ENCODE measurements around the gene CXCR2. TPM values are rescaled to one million over a fixed set of nuclear protein-coding genes. Genes with fewer than 3 reads are reported as not detected.

CXCR2 gene
- not detected in 2 replicates for total RNA-seq

DNA sequence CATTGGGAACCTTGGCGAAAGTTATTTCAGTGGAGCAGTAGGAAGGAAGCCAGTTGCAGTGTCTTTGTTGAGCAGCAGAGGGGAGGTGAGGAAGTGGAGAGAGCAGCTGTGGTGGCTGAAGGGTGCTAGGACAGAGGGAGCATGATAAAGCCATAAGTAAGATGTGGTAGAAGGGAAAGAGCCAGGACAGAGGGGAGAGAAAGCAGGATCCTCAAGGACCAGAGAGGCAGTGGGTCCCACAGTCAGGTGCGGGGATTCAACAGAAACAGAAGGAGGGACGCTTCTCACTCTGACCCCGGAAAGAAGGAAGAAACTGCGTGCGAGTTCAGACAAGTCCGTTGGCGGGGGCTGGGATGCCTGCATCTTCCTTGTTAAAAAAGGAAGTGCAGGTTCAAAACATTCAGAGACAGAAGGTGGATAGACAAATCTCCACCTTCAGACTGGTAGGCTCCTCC lies at the start of gene CXCR2:
CXCR2 (plus strand) TSS at position 403 of the 455 bp plus-strand sequence. CDS start 8,774 bp downstream, outside the sequence.
- no peaks in the 10 kb centered on the region for H3K36me3 ChIP-seq (ENCODE audit: control insufficient read depth, insufficient read depth, low read length)
- DNase-seq (ENCODE audit: low read depth), result no peak
- TF ChIP-seq, protein P1, sequence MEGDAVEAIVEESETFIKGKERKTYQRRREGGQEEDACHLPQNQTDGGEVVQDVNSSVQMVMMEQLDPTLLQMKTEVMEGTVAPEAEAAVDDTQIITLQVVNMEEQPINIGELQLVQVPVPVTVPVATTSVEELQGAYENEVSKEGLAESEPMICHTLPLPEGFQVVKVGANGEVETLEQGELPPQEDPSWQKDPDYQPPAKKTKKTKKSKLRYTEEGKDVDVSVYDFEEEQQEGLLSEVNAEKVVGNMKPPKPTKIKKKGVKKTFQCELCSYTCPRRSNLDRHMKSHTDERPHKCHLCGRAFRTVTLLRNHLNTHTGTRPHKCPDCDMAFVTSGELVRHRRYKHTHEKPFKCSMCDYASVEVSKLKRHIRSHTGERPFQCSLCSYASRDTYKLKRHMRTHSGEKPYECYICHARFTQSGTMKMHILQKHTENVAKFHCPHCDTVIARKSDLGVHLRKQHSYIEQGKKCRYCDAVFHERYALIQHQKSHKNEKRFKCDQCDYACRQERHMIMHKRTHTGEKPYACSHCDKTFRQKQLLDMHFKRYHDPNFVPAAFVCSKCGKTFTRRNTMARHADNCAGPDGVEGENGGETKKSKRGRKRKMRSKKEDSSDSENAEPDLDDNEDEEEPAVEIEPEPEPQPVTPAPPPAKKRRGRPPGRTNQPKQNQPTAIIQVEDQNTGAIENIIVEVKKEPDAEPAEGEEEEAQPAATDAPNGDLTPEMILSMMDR (IDR thresholded peaks at IDR 0.05; ENCODE audit: insufficient read depth, low read length, poor library complexity, severe bottlenecking), result no peak
- no peak within 1 kb of the TSS for H3K4me3 ChIP-seq (ENCODE audit: low read depth, low read length)
- H3K27me3 ChIP-seq (ENCODE audit: control insufficient read depth, insufficient read depth, low read length), result peaks cover 16% of the 10 kb centered on the region

DNA sequence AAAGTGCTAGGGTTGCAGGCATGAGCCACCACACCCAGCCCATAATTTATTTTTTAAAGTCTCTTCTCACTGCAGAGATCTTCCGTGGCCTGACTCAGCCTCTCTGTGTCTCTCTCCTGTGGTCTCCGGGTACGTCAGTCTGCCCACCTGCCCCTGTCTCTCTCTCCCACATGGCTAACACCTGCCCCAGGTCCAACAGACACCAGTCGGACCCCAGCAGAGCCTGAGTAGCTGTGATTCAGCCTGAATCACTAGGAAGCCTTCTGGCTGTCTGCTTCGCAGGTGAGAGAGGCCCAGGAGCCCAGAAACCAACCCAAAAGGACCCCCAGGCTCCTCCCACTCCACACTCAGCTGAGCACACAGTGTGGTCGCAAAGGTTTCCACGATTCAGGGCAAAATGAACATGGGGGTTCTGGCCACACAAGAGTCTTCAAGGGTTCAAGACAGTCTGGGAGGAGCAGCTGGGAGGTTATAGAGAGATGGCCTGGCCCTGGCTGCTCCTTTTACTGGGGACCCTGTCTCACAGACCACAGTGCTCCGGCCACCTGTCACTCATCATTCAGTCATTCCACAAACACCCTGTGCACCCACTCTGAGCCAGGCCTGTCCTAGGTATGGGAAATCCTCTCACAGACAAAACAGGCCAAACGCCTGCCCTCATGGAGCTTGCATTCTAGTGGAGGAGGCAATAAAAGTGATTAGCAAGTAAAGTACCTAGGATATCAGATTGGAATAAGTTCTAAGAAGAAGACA lies 48.2 kb upstream of the CXCR2 start:
- Histone ChIP-seq H3K4me3 (ENCODE audit: low read depth, low read length) (no peak overlapping the region), H3K27me3 (ENCODE audit: control insufficient read depth, insufficient read depth, low read length) (no peaks in the 10 kb centered on the region), H3K36me3 (ENCODE audit: control insufficient read depth, insufficient read depth, low read length) (no peaks in the 10 kb centered on the region)
- no peak for DNase-seq (ENCODE audit: low read depth)
- TF ChIP-seq, protein P1 (IDR thresholded peaks at IDR 0.05; ENCODE audit: insufficient read depth, low read length, poor library complexity, severe bottlenecking), result no peak

DNA sequence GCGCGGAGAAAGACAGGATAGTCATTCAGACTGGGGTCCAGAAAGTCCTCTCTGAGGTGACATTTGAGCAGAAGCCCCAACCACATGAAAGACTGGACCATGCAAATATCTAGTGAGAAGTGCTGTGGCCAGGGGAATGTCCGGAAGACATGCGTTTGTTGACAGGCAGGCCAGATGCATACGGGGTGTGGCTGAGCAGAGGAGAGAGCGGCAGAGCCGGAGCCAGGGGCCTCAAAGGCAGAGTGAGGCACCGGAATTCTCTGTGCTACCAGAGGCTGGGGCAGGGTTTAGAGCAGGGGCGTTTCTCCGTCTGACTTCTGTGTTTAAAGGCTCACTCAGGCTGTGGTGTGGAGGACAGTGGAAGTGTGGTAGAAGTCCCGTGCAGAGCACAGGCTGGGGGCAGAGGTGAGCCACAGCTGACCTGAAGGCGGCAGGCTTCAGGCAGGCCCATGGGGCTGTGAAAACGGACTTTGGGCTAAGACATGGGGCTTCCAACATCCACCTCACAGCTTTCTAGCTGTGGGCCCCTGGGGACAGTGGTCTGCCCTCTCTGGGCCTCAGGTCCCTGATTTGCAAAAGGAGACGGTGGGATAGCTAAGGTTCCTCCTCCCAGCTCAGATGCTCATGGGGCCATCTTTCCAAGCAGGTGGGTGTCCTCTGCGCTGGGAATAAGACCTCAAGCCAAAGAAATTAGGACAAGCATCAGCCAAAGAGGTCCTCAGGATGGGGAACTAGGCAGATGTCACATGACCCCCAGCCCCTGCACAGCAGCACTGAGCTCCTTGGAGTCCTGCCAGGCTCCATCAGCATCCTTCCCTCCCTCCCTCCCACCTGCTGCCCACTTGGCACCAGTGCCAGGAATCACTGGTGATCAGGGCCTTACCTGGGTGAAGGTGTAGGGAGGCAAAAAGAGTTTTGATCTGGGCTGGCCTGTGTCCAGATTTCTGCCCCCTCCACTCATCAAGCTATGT lies 45.6 kb upstream of the CXCR2 start:
- no peak for DNase-seq (ENCODE audit: low read depth)
- Histone ChIP-seq H3K4me3 (ENCODE audit: low read depth, low read length) (no peak overlapping the region), H3K36me3 (ENCODE audit: control insufficient read depth, insufficient read depth, low read length) (no peaks in the 10 kb centered on the region), H3K27me3 (ENCODE audit: control insufficient read depth, insufficient read depth, low read length) (no peaks in the 10 kb centered on the region)
- TF ChIP-seq, protein P1 (IDR thresholded peaks at IDR 0.05; ENCODE audit: insufficient read depth, low read length, poor library complexity, severe bottlenecking), result no peak

DNA sequence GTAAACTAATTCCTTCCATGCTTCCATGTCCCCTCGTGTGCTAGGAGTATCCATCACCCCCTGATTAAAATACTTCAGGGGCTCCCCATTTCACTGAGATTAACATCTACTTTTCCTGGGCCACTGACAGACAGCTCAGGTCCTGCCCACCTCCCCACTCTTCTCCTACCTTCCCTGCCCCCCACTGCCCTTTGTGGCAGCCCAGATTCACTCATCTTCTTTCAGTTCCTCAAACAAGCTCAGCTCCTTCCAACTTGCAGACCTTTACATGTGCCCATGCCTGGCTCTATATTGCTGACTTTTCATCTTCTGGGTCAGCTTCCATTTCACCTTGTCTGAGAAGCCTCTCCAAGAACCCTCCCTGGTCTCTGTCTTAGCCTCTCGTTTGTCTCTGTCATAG lies 44.8 kb upstream of the CXCR2 start:
- DNase-seq (ENCODE audit: low read depth), result no peak
- H3K4me3 ChIP-seq (ENCODE audit: low read depth, low read length), result no peak overlapping the region
- H3K36me3 ChIP-seq (ENCODE audit: control insufficient read depth, insufficient read depth, low read length), result no peaks in the 10 kb centered on the region
- TF ChIP-seq, protein P1 (IDR thresholded peaks at IDR 0.05; ENCODE audit: insufficient read depth, low read length, poor library complexity, severe bottlenecking), result no peak
- no peaks in the 10 kb centered on the region for H3K27me3 ChIP-seq (ENCODE audit: control insufficient read depth, insufficient read depth, low read length)

DNA sequence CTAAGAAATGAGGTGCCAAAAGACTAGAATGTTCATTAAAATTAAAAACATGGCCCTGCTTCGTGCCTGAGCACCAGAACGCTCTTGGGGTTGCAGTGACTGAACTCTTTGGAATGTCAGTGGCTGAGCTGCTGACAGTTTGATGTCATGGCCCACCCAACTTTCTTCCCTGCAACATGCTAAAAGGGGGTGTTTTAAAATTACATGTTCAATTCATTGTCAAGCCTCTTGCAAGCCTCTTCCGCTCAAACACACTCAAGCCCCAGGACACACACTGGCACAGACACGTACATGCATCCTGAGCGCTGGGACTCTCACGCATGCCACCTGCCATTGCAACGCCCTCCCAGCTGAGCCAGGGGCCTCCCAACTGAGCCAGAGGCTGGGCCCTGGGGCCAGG lies 44.1 kb upstream of the CXCR2 start:
- no peaks in the 10 kb centered on the region for H3K36me3 ChIP-seq (ENCODE audit: control insufficient read depth, insufficient read depth, low read length)
- TF ChIP-seq, protein P1 (IDR thresholded peaks at IDR 0.05; ENCODE audit: insufficient read depth, low read length, poor library complexity, severe bottlenecking), result no peak
- H3K27me3 ChIP-seq (ENCODE audit: control insufficient read depth, insufficient read depth, low read length), result no peaks in the 10 kb centered on the region
- H3K4me3 ChIP-seq (ENCODE audit: low read depth, low read length), result no peak overlapping the region
- no peak for DNase-seq (ENCODE audit: low read depth)

All from kidney epithelial cell (primary cell).